ENCODE measurements around the gene ASPG. TPM values are rescaled to one million over a fixed set of nuclear protein-coding genes. Genes with fewer than 3 reads are reported as not detected.

Gene ASPG
- polyA plus RNA-seq, 3 donors: 0.01 TPM; not detected in 2

- H3K4me2 ChIP-seq (replicated peaks; ENCODE audit: extremely low read depth, low read length, poor library complexity, severe bottlenecking): no peak overlapping the region
- no peaks in the 10 kb centered on the region for H3K36me3 ChIP-seq (replicated peaks in 1 of 2; ENCODE audit: control insufficient read depth in 1 of 2, insufficient read depth in 2 of 2, low read length in 2 of 2)
- H3K79me2 ChIP-seq (ENCODE audit: insufficient read depth, low read length): no peaks in the 10 kb centered on the region
- H3K27me3 Mint-ChIP-seq (ENCODE audit: low read depth in 3 of 3): peaks cover 0 to 3% (median 3%) of the 10 kb centered on the region in 3 donors
- H2AFZ ChIP-seq (ENCODE audit: insufficient read depth, low read depth, low read length, poor library complexity, severe bottlenecking): no peak overlapping the region
- H3K4me3 Mint-ChIP-seq: no peak overlapping the region
- H3K9me3 Mint-ChIP-seq: no peaks in the 10 kb centered on the region
- no peak overlapping the region for H3K9ac ChIP-seq (ENCODE audit: insufficient read depth, low read length, poor library complexity, severe bottlenecking)
- H3K27ac Mint-ChIP-seq: no peak overlapping the region
- no peak for DNase-seq
- H3K4me1 Mint-ChIP-seq: no peaks in the 10 kb centered on the region
- WGBS (ENCODE audit: insufficient coverage): 87% methylated on average over 50 of the region's 51 CpGs
- H3K27ac ChIP-seq (ENCODE audit: low read depth in 1 of 2, low read length in 2 of 2): no peak overlapping the region
- H3K27me3 ChIP-seq (ENCODE audit: control insufficient read depth in 2 of 2, insufficient read depth in 2 of 2, low read length in 2 of 2): no peaks in the 10 kb centered on the region
- H3K9me3 ChIP-seq (replicated peaks in 1 of 2; ENCODE audit: control insufficient read depth in 1 of 2, insufficient read depth in 1 of 2, low read length in 2 of 2): no peaks in the 10 kb centered on the region
- intact Hi-C loops (cut with micrococcal nuclease): no loop called here
- H3K4me3 ChIP-seq (replicated peaks in 1 of 3; ENCODE audit: low read depth in 2 of 3, low read length in 3 of 3): no peak overlapping the region
- no peaks in the 10 kb centered on the region for H4K20me1 ChIP-seq (ENCODE audit: insufficient read depth, low read length)
- no peaks in the 10 kb centered on the region for H3K4me1 ChIP-seq (ENCODE audit: control insufficient read depth in 1 of 2, insufficient read depth in 2 of 2, low read length in 2 of 2)
- no peak for TF ChIP-seq CTCF (IDR thresholded peaks at IDR 0.05)
- H3K36me3 Mint-ChIP-seq: no peaks in the 10 kb centered on the region
Measured at GRCh38 chr14:104158827-104159798, 73.6 kb downstream of the ASPG start.

- H3K4me2 ChIP-seq (replicated peaks; ENCODE audit: extremely low read depth, low read length, poor library complexity, severe bottlenecking): no peak overlapping the region
- H3K4me1 ChIP-seq (ENCODE audit: control insufficient read depth in 1 of 2, insufficient read depth in 2 of 2, low read length in 2 of 2): no peaks in the 10 kb centered on the region
- H3K9ac ChIP-seq (ENCODE audit: insufficient read depth, low read length, poor library complexity, severe bottlenecking): no peak overlapping the region
- no peaks in the 10 kb centered on the region for H4K20me1 ChIP-seq (ENCODE audit: insufficient read depth, low read length)
- H3K79me2 ChIP-seq (ENCODE audit: insufficient read depth, low read length): no peaks in the 10 kb centered on the region
- no peak overlapping the region for H3K4me3 ChIP-seq (replicated peaks in 1 of 3; ENCODE audit: low read depth in 2 of 3, low read length in 3 of 3)
- no peak overlapping the region for H3K27ac Mint-ChIP-seq
- WGBS (ENCODE audit: insufficient coverage): 93% methylated on average over 9 of the region's 9 CpGs
- no peak overlapping the region for H3K4me3 Mint-ChIP-seq
- no peaks in the 10 kb centered on the region for H3K4me1 Mint-ChIP-seq
- H3K36me3 ChIP-seq (replicated peaks in 1 of 2; ENCODE audit: control insufficient read depth in 1 of 2, insufficient read depth in 2 of 2, low read length in 2 of 2): no peaks in the 10 kb centered on the region
- no peak overlapping the region for H2AFZ ChIP-seq (ENCODE audit: insufficient read depth, low read depth, low read length, poor library complexity, severe bottlenecking)
- H3K27me3 Mint-ChIP-seq (ENCODE audit: low read depth in 3 of 3): peaks cover 0 to 3% (median 2%) of the 10 kb centered on the region in 3 donors
- intact Hi-C loops (cut with micrococcal nuclease): no loop called here
- no peak for TF ChIP-seq CTCF (IDR thresholded peaks at IDR 0.05)
- no peaks in the 10 kb centered on the region for H3K36me3 Mint-ChIP-seq
- no peaks in the 10 kb centered on the region for H3K9me3 ChIP-seq (replicated peaks in 1 of 2; ENCODE audit: control insufficient read depth in 1 of 2, insufficient read depth in 1 of 2, low read length in 2 of 2)
- no peak for DNase-seq
- H3K27ac ChIP-seq (ENCODE audit: low read depth in 1 of 2, low read length in 2 of 2): no peak overlapping the region
- no peaks in the 10 kb centered on the region for H3K27me3 ChIP-seq (ENCODE audit: control insufficient read depth in 2 of 2, insufficient read depth in 2 of 2, low read length in 2 of 2)
- H3K9me3 Mint-ChIP-seq: no peaks in the 10 kb centered on the region
Measured at GRCh38 chr14:104159990-104160389, 74.5 kb downstream of the ASPG start.

Measured in CD14-positive monocyte (primary cell).